ENCODE measurements around the gene LYZL2. TPM values are rescaled to one million over a fixed set of nuclear protein-coding genes. Genes with fewer than 3 reads are reported as not detected.
"Not testable (repeated sequence)": the region's sequence is repeated elsewhere in the genome, so short reads cannot be mapped to it uniquely, and the experiment has no call there.

LYZL2 gene
- polyA plus RNA-seq, 1 experiment, result not detected

- CTCF ChIA-PET, result interaction anchor here (0.6 to 2.9 kb wide), 15 partner anchors 10 to 1139 kb away, joined by 3 to 29 read pairs (median 4); partner anchors contain the start of gene LYZL2
- peak; percentile 76 for TF ChIP-seq CTCF (IDR thresholded peaks at IDR 0.05; ENCODE audit: low read depth, low read length)
- DNase-seq (ENCODE audit: low read depth, low spot score), result peak; percentile 75
These were observed 41.6 kb upstream of the LYZL2 start for GRCh38 chr10:30671026-30671616.

GRCh38 chr10:30667982-30668381 lies 38.4 kb upstream of the LYZL2 start:
- DNase-seq (ENCODE audit: low read depth, low spot score); H3K27me3 ChIP-seq (ENCODE audit: control insufficient read depth, insufficient read depth, low read length); H3K27ac ChIP-seq (ENCODE audit: low read depth, low read length); CTCF ChIA-PET; POLR2A ChIA-PET; H3K9me3 ChIP-seq (ENCODE audit: control insufficient read depth, insufficient read depth, low read length); H3K4me3 ChIP-seq (ENCODE audit: low read depth, low read length): not testable (repeated sequence)

More at GRCh38 chr10:30671026-30671616, 41.6 kb upstream of the LYZL2 start:
- POLR2A ChIA-PET, result no interaction called here
- H3K27me3 ChIP-seq (ENCODE audit: control insufficient read depth, insufficient read depth, low read length), result no peaks in the 10 kb centered on the region
- H3K27ac ChIP-seq (ENCODE audit: low read depth, low read length), result no peak overlapping the region
- H3K4me3 ChIP-seq (ENCODE audit: low read depth, low read length), result peak overlapping the region; percentile 32; the same call in 1 of the 2 replicates
- no peaks in the 10 kb centered on the region for H3K9me3 ChIP-seq (ENCODE audit: control insufficient read depth, insufficient read depth, low read length)

- H3K4me3 ChIP-seq (ENCODE audit: low read depth, low read length); H3K27me3 ChIP-seq (ENCODE audit: control insufficient read depth, insufficient read depth, low read length); DNase-seq (ENCODE audit: low read depth, low spot score); H3K27ac ChIP-seq (ENCODE audit: low read depth, low read length); H3K9me3 ChIP-seq (ENCODE audit: control insufficient read depth, insufficient read depth, low read length); POLR2A ChIA-PET: not testable (repeated sequence)
- CTCF ChIA-PET, result interaction anchor here (0.8 kb wide), 1 partner anchor 24 kb away, joined by 3 read pairs; no protein-coding TSS in a partner anchor
These were observed 33.9 kb upstream of the LYZL2 start for GRCh38 chr10:30663403-30663802.

GRCh38 chr10:30662814-30663213 lies 33.3 kb upstream of the LYZL2 start:
- CTCF ChIA-PET, result interaction anchor here (0.8 kb wide), 1 partner anchor 25 kb away, joined by 3 read pairs; no protein-coding TSS in a partner anchor
- TF ChIP-seq CTCF (IDR thresholded peaks at IDR 0.05; ENCODE audit: low read depth, low read length), result no peak
- POLR2A ChIA-PET, result no interaction called here
- Histone ChIP-seq H3K9me3 (ENCODE audit: control insufficient read depth, insufficient read depth, low read length) (no peaks in the 10 kb centered on the region), H3K27me3 (ENCODE audit: control insufficient read depth, insufficient read depth, low read length) (no peaks in the 10 kb centered on the region), H3K4me3 (ENCODE audit: low read depth, low read length) (no peak overlapping the region), H3K27ac (ENCODE audit: low read depth, low read length) (no peak overlapping the region)
- no peak for DNase-seq (ENCODE audit: low read depth, low spot score)

GRCh38 chr10:30660314-30660713 lies 30.8 kb upstream of the LYZL2 start:
- H3K27me3 ChIP-seq (ENCODE audit: control insufficient read depth, insufficient read depth, low read length), result not testable (repeated sequence)

GRCh38 chr10:30656233-30656632 lies 26.7 kb upstream of the LYZL2 start:
- no peaks in the 10 kb centered on the region for H3K9me3 ChIP-seq (ENCODE audit: control insufficient read depth, insufficient read depth, low read length)
- H3K4me3 ChIP-seq (ENCODE audit: low read depth, low read length), result no peak overlapping the region
- POLR2A ChIA-PET, result interaction anchor here (0.5 kb wide), 1 partner anchor 9 kb away, joined by 4 read pairs; no protein-coding TSS in a partner anchor
- H3K27me3 ChIP-seq (ENCODE audit: control insufficient read depth, insufficient read depth, low read length), result no peaks in the 10 kb centered on the region
- no peak overlapping the region for H3K27ac ChIP-seq (ENCODE audit: low read depth, low read length)
- CTCF ChIA-PET, result interaction anchor here (0.6 to 3.0 kb wide), 3 partner anchors 15 to 266 kb away, joined by 3 to 20 read pairs (median 4); no protein-coding TSS in a partner anchor
- DNase-seq (ENCODE audit: low read depth, low spot score), result no peak
- TF ChIP-seq CTCF (IDR thresholded peaks at IDR 0.05; ENCODE audit: low read depth, low read length), result no peak

More at GRCh38 chr10:30660314-30660713, 30.8 kb upstream of the LYZL2 start:
- H3K27ac ChIP-seq (ENCODE audit: low read depth, low read length); POLR2A ChIA-PET; H3K9me3 ChIP-seq (ENCODE audit: control insufficient read depth, insufficient read depth, low read length); DNase-seq (ENCODE audit: low read depth, low spot score); H3K4me3 ChIP-seq (ENCODE audit: low read depth, low read length): not testable (repeated sequence)
- CTCF ChIA-PET, result interaction anchor here (0.6 kb wide), 1 partner anchor 21 kb away, joined by 3 read pairs; no protein-coding TSS in a partner anchor

GRCh38 chr10:30655001-30655400 lies 25.4 kb upstream of the LYZL2 start:
- H3K27me3 ChIP-seq (ENCODE audit: control insufficient read depth, insufficient read depth, low read length); H3K4me3 ChIP-seq (ENCODE audit: low read depth, low read length); DNase-seq (ENCODE audit: low read depth, low spot score); POLR2A ChIA-PET; H3K27ac ChIP-seq (ENCODE audit: low read depth, low read length); H3K9me3 ChIP-seq (ENCODE audit: control insufficient read depth, insufficient read depth, low read length): not testable (repeated sequence)
- CTCF ChIA-PET, result interaction anchor here (1.0 to 3.0 kb wide), 2 partner anchors 15 kb away, joined by 3 to 20 read pairs; no protein-coding TSS in a partner anchor

- not testable (repeated sequence) for H3K9me3 ChIP-seq (ENCODE audit: control insufficient read depth, insufficient read depth, low read length); H3K27me3 ChIP-seq (ENCODE audit: control insufficient read depth, insufficient read depth, low read length); H3K4me3 ChIP-seq (ENCODE audit: low read depth, low read length)
- DNase-seq (ENCODE audit: low read depth, low spot score), result peak; percentile 34
- POLR2A ChIA-PET, result interaction anchor here (0.6 kb wide), 1 partner anchor 13 kb away, joined by 4 read pairs; no protein-coding TSS in a partner anchor
- peak overlapping the region; percentile 47 for H3K27ac ChIP-seq (ENCODE audit: low read depth, low read length)
- CTCF ChIA-PET, result interaction anchor here (1.4 to 2.3 kb wide), 2 partner anchors 12 kb away, joined by 12 to 15 read pairs; no protein-coding TSS in a partner anchor
These were observed 22.2 kb upstream of the LYZL2 start for GRCh38 chr10:30651470-30652397.

Measured in AG04450 (cell line).